ENCODE results near the gene CCDC200. TPM values are rescaled to one million over a fixed set of nuclear protein-coding genes. Genes with fewer than 3 reads are reported as not detected.
"Not testable (repeated sequence)": the region's sequence is repeated elsewhere in the genome, so short reads cannot be mapped to it uniquely, and the experiment has no call there.

The CCDC200 gene
- total and polyA plus RNA-seq, 2 of the 13 experiments (the other 11 are each of a cell fraction or from before 2014, with no cell fraction given): not detected

GRCh38 chr17:43232021-43232699 lies 3.7 kb upstream of the CCDC200 start (continued):
- TF ChIP-seq IRF2 (CRISPR knock-in tag; IDR thresholded peaks at IDR 0.05) (peak; percentile 77; the same call in 1 of the 2 replicates), SOX13 (CRISPR knock-in tag; conservative IDR thresholded peaks at IDR 0.05 in 1 of 2, IDR thresholded peaks at IDR 0.05 in 1 of 2) (peak in 1 of 2 experiments; percentile 12; a peak in 1 of 4 replicates), ZNF205 (CRISPR knock-in tag; IDR thresholded peaks at IDR 0.05) (0 out of 2 replicates have a peak, but pooled peaks have one; percentile 72), ZBTB7B (CRISPR knock-in tag; IDR thresholded peaks at IDR 0.05) (peak; percentile 52; the same call in 1 of the 2 replicates), MYNN (CRISPR knock-in tag; IDR thresholded peaks at IDR 0.05; ENCODE audit: low read depth) (peak; percentile 89), PATZ1 (CRISPR knock-in tag; IDR thresholded peaks at IDR 0.05) (peak; percentile 86), KLF16 (CRISPR knock-in tag; IDR thresholded peaks at IDR 0.05) (peak in 1 of 2 experiments; percentile 68; a peak in 1 of 4 replicates), ZNF7 (CRISPR knock-in tag; IDR thresholded peaks at IDR 0.05) (0 out of 2 replicates have a peak, but pooled peaks have one; percentile 43), ZBTB49 (CRISPR knock-in tag; IDR thresholded peaks at IDR 0.05; ENCODE audit: borderline replicate concordance) (peak; percentile 85; the same call in 1 of the 2 replicates), NCOA2 (CRISPR knock-in tag; IDR thresholded peaks at IDR 0.05) (peak; percentile 53; the same call in 1 of the 2 replicates), ISX (CRISPR knock-in tag; conservative IDR thresholded peaks at IDR 0.05) (0 out of 2 replicates have a peak, but pooled peaks have one; percentile 53), ZNF766 (CRISPR knock-in tag; IDR thresholded peaks at IDR 0.05; ENCODE audit: borderline replicate concordance) (peak; percentile 55; the same call in 1 of the 2 replicates), ZNF574 (CRISPR knock-in tag; IDR thresholded peaks at IDR 0.05) (peak; percentile 65; the same call in 1 of the 2 replicates), TSC22D2 (CRISPR knock-in tag; IDR thresholded peaks at IDR 0.05; ENCODE audit: borderline replicate concordance) (0 out of 2 replicates have a peak, but pooled peaks have one; percentile 63), BCL6 (CRISPR knock-in tag; IDR thresholded peaks at IDR 0.05) (0 out of 2 replicates have a peak, but pooled peaks have one; percentile 28), SP140L (CRISPR knock-in tag; IDR thresholded peaks at IDR 0.05; ENCODE audit: borderline replicate concordance) (peak; percentile 89; the same call in 1 of the 2 replicates), TOE1 (CRISPR knock-in tag; IDR thresholded peaks at IDR 0.05) (0 out of 2 replicates have a peak, but pooled peaks have one; percentile 51)
- TF ChIP-seq SOX13 (IDR thresholded peaks at IDR 0.05): not testable (repeated sequence)

Data from HepG2 (cell line).